ENCODE data around the gene S100A14.

S100A14 gene

DNA sequence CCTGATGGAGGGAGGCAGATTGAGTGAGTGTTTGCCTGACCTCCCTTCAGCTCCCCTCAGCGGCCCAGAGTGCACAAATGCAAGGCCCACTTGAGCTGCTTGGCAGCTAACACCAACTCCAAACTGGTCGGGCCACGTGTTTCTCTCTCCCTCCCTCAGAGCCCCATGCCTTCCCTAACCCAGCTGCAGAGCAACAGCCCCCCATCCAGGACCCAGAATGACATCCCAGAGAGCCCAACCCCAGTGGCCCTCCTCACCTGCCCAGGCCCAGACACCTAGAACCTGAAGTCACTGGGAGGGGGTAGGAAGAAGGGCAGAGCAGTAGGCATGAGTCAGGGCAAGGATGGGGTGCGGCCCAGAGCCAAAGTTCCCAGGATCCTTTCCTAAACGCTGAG, 789 bp upstream of the S100A14 start:
- DNase-seq (ENCODE audit: low read depth, low spot score): no peak

DNA sequence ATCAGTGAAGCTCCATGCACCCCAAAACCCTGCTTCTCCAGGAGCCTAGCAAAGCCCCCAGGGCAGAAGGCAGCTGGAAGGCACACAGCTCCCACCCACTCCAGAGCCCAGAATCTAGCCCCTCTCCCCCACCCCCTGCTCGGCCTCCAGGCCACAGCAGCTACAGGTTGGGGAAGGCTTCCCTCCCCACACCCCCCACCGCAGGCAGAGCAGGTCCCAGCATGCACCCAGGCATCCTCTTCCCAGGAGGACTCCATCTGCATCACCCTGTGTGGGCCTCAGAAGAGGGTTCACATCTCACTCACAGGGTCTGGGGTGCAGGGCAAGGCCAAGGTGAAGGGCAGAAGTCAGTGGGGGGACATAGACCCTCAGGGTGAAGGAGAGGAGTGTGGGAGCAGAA, 719 bp downstream of the S100A14 start:
- no peak for DNase-seq (ENCODE audit: low read depth, low spot score)

DNA sequence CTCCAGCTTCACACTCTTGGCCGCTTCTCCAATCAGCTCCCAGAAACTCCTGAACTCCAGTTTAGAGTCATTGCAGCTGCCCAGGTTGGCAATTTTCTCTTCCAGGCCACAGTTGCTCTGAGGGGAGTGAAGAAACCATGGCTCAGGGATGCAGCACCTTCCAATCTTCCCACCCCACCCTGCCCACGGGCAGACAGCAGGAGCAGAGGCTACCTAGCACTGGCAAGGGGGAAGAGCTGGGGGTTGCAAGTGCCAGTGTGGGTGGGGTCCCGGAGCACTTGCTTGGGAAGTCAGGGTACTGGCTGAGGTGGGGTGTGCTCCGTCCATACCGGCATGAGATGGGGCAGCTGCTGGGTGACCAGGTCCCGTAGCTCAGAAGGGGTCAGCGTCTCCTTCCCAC, 1.2 kb downstream of the S100A14 start:
- no peak for DNase-seq (ENCODE audit: low read depth, low spot score)

GRCh38 chr1:153614189-153614900, 1.8 kb downstream of the S100A14 start:
- no peak for DNase-seq (ENCODE audit: low read depth, low spot score)

GRCh38 chr1:153613406-153613805, 2.7 kb downstream of the S100A14 start:
- DNase-seq (ENCODE audit: low read depth, low spot score): no peak

GRCh38 chr1:153612755-153613331, 3.3 kb downstream of the S100A14 start, which contains the start of gene S100A16:
TSS of gene S100A16 (minus strand) at chr1:153613137. CDS start at chr1:153608151, 4,986 bp downstream.
- DNase-seq (ENCODE audit: low read depth, low spot score): no peak

DNA sequence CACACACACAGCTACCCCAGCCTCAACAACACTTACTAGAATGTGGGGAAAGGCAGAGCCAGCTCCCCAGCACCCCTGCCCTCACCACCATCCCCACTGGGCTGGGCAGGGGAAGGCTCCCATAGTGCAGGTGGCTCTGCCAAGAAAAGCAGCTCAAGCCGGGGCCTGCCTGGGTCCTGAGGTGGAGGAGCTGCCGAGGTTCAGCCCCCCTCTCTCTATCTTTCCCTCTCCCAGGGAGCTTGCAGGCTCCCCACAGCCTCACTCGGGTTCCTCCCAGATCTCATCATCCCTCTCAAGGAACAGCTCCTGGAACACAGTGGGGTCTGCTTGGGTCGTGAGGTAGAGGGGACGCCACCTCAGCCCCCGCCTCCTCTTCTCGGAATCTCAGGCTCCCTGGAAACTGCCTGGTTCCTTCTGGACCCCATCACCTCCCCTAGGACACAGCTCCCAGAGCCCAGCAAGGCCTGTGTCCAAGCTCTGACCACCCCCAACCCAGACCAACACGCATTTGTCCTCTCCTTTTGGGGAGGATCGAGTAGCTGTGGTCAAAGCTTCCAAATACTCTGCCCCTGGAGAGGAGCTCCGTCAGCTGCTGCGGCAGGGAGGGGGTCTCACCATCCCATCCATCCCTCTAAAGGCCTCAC, 3.9 kb downstream of the S100A14 start:
- no peak for DNase-seq (ENCODE audit: low read depth, low spot score)

DNA sequence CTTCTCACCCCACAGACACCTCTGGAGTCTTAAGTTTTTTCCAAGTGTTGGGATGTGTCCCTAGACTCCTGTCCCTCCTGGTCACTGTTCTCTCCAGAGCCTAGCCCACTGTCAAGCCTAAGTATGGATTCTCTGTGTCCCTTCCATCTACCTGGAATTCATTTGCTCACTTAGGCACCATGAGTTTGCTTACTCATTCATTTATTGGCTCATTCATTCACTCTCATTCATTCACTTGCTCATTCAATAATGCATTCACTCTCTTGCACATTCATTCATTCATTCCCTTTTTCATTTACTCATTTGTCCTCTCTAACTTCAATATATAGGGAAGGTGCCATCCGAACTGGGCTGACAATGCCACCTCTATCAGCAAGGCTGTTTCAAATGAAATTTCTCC, 4.8 kb downstream of the S100A14 start:
- DNase-seq (ENCODE audit: low read depth, low spot score): no peak

DNA sequence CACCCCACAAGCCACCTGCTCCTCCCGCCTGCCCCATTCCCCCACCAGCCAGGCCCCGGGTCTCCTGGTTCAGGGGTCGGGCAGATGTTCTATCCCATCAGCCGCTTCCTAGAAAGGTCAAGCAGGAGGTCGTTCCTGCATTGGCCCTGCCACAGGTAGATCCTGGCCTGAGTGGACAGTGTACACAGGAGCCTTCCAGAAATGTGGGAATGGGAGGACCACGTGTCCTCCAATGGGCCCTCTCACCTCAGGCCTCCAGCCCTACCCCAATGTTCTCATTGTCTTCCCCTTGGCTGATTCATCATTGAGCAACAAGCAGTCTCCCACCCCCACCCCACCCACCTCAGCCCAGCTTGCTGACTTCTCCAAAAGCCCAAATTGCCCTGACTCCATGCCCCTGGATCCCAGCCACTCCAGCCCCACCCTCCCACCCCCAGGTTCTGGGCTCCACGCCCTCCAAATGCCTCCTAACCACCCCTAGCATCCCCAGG, 5.3 kb downstream of the S100A14 start:
- no peak for DNase-seq (ENCODE audit: low read depth, low spot score)

DNA sequence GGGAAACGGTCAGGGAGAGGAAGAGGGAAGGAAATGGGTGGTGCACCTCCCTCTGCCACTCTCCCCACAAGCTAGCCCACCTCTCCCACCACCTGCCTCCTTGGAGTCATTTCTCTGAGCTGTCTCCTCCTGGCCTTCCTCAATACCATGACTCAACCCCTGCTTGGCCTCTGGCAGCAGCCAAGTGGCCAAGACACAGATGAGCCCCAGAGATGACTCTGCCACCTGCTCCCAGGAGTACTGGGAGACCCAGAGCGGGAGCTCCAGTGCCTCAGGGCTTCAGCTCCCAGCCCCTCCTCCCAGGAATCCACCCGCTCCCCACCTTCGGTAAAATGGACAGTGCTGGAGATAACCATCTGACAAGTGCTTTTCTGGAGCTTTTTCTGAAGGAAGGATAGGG, 5.8 kb downstream of the S100A14 start:
- DNase-seq (ENCODE audit: low read depth, low spot score): no peak

- no peak for DNase-seq (ENCODE audit: low read depth, low spot score)
These were observed 6.6 kb downstream of the S100A14 start for GRCh38 chr1:153609585-153609907.

DNA sequence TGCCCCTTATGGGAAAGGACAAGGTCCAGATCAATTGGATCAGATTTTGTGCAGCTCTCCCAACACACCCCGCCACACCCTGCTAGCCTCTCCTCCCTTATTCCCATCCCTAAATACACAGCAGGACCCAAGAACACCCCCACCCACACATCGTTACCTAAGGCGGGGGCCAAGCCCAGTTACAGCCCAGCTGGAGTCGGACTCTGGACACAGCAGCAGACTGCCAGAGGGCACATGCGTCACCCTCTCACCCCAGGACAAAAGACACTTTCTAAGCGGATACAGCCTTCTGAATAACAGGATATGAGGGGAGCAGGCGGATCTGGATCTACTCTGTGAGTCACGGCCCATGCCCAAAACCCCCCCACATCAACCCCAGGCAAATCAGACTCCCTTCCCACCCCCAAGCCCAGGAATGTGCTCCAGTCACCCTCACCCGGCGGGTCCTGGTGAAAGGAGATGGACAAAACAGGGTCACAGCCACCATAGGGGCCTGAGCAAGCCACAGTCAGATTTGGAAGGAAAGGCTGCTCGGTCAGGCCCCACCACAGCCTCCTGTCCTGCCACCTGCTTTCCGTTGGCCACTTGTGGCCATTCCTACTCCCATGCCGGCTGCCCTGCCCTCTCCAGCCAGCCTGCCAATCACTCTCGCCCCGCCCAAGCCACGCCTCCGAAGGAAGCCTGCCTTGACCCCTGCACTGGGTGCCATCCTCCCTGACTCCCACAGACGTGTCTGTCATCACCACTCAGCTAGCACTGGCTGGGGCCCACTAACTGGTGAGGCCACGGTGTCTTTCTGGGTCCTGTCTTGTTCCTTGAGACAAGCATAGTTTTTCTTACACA, 7.2 kb downstream of the S100A14 start:
- DNase-seq (ENCODE audit: low read depth, low spot score): no peak

GRCh38 chr1:153608089-153608682, 7.9 kb downstream of the S100A14 start:
- no peak for DNase-seq (ENCODE audit: low read depth, low spot score)

- no peak for DNase-seq (ENCODE audit: low read depth, low spot score)
These were observed 8.7 kb downstream of the S100A14 start for GRCh38 chr1:153607381-153607780.

- no peak for DNase-seq (ENCODE audit: low read depth, low spot score)
These were observed 9.9 kb downstream of the S100A14 start for GRCh38 chr1:153606194-153606593.

- DNase-seq (ENCODE audit: low read depth, low spot score): no peak
These were observed 13.4 kb downstream of the S100A14 start for GRCh38 chr1:153602749-153603148.

- DNase-seq (ENCODE audit: low read depth, low spot score): no peak
These were observed 16.3 kb downstream of the S100A14 start for GRCh38 chr1:153599847-153600246.

DNA sequence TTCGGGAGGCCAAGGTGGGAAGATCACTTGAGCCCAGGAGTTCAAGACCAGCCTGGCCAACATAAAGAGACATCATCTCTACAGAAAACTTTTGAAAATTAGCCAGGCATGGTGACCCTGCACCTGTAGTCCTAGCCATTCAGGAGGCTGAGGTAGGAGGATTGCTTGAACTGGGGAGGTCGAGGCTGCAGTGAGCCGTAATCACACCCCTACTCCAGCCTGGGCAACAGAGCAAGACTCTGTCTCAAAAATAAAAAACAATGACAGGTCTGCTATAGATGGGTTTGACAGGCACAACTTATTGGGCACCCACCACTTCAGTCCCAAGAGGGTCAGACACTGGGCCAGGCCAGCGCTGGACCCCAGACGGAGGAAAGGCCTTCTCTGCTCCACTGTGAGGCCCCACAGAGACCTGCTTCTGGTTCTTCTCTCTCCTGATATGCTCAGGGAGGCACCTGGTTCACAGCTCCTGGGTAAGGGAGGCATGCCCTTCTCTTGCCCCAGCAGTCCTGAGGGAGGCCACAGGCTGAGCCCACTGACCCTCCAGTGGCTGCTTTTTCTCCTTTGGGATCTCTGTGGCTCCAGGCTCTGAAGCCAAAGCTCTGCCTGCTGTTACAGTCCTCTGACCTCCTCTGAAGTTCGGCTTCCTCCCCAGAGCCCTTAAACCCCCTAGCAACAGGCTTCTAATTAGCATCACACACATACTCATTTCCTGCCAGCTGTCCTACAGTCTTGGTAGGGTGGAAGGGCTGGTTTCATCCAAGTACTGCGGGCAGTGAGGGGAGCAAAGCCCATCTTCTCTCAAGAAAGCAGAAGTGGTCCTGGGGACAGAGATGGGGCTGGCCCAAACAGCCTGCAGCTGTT, 17.6 kb downstream of the S100A14 start:
- no peak for DNase-seq (ENCODE audit: low read depth, low spot score)

- DNase-seq (ENCODE audit: low read depth, low spot score): no peak
These were observed 18.9 kb downstream of the S100A14 start for GRCh38 chr1:153597206-153597605.

GRCh38 chr1:153592748-153593147, 23.4 kb downstream of the S100A14 start:
- DNase-seq (ENCODE audit: low read depth, low spot score): no peak

DNA sequence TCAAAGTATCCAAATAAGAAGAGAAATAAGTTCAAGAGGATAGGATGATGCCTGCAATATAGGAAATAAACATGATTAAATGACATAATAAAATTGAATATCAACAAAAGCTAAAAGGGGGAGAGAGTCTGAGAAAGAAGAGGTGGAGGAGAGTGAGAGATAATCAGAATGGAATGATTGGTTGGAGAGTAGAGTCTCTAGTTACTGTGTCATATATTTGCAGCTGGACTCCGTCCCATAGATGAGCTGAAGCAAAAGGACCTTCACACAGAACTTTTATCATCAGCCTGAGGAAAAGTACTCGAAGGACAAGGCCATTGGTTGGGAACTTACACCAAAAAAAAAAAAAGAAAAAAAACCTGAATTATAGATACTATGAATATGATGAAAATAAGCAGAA, 27.6 kb downstream of the S100A14 start:
- DNase-seq (ENCODE audit: low read depth, low spot score): no peak

Measured in activated naive CD8-positive, alpha-beta T cell treated with anti-CD3 and anti-CD28 coated beads, Interleukin-2, amount 50 U/mL, for 16 hours (primary cell).